GM18870 (cell line): ENCODE measurements around the gene ATMIN.

ENCODE experiments used
- ATAC-seq: cut with Tn5 transposase; IDR thresholded peaks from one replicate; pipeline ENCODE4 v1.9.1; 2021; ENCODE audit warnings: moderate library complexity; ENCODE audit not compliant: unreplicated experiment

The ATMIN gene

DNA sequence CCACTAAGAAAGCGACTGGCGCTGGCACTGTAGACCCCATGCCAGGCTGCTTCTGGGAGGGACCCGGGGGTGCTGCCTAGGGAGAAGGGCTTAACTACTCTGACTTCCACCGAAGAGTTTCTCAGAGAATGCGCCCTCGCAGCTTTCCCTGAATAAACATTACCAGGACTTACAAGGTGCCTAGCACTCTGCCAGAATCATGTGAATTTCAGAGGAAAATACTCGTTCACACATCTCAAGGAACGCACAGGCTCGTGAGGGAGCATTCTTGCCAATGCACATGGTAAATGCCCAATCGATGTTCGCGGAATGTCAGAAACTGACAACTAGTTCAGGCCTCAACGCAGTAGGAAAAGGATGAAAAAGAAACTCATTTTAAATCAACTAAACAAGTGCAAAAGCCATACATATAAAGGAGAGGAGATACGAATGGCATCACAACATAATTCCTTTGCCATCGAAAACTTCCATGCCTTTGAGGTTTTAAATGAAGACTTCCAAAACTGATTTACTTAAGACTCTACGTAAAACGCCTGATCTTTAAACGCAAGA is 30.0 kb upstream of the ATMIN start:
- no peak for ATAC-seq

DNA sequence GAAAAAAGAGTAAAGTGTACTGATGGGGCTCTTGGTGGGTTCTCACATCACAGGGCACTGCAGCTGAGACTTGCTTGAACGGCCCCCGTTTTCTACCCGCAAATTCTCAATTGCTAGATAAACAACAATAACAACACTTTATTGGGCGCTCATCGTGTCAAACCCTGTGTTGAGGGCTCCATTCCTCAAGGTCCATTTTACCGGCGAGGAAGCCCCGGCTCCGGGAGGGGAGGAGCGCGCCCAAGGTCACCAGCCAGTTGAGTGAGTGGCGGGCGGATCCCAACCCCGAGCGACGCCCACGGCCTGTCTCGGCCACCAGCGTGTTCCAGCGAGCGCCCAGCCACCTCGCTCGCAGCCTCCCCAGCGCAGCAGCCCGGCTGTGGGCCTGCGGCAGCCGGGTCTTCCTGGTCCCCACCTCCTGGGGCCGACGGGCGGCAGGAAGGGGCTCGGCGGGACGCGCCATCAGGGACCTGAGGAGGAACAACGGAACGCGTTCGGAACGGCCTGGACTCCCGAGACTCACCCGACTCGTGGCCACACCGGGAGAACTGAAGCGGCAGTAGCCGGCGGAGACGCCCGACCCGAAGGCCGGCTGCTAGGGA is 29.3 kb upstream of the ATMIN start:
- ATAC-seq = peak; percentile 9

DNA sequence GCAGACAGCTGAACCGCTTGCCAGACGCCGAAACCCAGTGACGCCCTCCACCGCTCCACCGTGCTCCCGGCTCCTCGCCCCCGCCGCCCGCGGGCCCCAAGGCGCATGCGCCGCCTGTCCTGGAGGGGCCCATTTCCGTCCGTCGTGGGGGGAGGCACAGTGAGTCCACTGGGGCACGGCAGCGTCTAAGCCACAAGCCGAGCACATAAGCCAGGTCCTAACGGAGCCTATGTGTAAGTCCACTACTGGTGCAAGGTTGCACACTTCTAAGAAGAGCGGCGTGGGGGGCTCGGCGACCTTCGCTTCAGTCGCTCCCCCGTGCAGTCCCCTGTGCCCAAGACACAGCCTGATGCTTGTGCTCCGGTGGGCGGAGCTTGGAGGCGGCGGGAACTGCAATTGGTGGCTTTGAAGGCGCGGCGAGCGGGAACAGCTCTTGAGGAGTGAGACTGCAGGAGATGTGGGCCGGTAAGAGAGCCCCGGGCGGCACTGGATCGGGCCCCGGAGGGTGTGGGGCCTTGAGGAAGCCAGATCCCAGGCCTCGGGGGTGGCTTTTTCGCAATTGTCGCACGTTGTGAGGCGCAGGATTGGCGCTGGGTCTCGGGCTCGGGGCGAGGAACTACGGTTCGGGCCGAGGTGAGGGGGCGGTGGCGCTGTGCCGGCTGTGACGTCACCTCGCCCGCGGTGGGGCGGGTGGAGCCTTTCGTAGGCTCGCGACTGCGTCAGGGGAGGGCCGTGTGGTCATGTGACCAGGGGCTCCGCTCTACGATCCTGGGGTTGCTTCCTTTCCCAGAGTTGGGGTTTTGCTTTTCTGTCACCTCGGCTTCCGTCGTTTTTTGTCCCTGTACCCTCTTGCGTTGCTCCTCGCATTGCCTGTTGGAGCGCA is 28.6 kb upstream of the ATMIN start, which contains the start of the genes CENPN and CMC2:
Gene CENPN, plus strand, starts transcription at position 402 of the 883 bp plus-strand sequence. CDS start 4,726 bp downstream, outside the sequence.
Gene CMC2, minus strand, starts transcription at position 73 of the 883 bp plus-strand sequence. CDS start 9,491 bp downstream, outside the sequence.
- ATAC-seq = peak; percentile 90

DNA sequence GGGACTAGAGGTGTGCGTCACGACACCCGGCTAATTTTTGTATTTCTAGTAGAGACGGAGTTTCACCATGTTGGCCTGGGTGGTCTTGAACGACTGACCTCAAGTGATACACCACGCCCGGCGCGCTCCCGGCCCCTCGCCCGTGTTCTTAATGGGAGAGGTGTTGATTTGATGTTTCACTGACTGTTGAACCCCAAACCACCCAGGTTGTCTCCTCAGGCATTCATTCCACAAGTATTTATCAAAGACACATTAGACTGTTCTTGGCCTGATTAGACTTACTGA is 27.2 kb upstream of the ATMIN start:
- no peak for ATAC-seq

DNA sequence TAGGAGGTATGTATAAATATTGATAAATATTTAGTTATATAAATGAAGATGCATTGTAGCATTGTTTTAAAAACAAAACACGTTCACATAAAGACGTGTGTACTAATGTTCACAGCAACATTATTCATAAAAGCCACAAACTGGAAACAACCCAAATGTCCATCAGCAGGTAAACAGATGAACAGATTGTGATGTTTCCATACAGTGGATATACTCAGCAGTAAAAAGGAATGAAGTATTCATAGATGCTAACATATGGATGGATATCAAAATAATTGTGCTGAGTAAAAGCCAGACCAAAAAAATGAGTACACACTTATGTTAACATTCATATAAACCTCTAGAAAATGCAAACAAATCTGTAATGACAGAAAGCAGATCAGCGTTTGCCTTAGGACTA is 22.7 kb upstream of the ATMIN start:
- no peak for ATAC-seq

DNA sequence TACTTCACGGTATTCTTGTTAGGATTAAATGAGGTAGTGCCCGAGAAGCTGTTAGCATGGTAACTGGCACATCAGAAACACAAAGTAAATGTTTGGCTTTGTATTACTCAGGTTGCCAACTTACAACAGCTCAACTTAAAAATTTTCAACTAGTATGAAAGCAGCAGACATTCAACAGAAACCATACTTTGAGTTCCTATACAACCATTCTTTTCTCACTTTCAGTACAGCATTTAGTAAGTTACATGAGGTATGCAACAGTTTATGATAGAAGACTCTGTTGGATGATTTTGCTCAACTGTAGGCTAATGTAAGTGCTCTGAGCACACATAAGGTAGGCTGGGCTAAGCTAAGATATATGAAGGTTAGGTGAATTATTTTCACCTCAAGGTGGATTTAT is 21.0 kb upstream of the ATMIN start:
- no peak for ATAC-seq

DNA sequence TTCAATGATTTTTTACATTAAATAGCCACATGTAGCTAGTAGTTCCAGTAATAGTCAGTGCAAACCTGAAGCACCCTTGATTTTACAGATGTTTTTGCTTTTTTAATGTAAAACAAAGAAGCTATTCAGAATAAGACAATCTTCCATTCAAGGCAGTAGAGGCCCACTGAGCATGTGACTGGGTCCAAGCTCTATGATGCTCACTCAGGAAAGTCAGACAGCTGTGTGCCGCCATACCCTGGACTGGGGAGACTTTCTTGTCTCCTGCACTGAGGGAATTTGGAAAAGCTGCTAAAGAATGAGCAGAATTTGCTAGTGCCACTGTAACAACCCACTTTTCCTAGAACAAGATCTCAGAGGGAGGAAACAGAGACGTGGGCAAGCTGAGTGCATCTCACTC is 17.1 kb upstream of the ATMIN start:
- ATAC-seq = no peak

DNA sequence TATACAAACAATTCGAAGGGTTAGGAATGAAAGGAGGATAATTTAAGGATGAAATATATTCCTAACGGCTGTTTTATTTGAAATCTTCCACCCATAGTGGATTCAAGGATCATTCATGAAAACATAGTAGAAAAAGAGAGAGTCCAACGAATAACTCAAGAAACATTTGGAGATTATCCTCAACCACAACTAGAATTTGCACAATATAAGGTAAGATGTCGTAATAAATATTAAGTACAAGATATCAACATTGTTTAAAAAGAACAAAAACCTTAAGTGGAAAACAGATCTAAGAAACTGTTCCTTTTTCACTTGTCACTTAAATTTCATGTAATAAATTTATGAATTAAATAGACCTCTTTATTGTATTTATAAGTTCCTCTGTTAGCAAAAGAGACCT is 9.2 kb upstream of the ATMIN start:
- no peak for ATAC-seq

DNA sequence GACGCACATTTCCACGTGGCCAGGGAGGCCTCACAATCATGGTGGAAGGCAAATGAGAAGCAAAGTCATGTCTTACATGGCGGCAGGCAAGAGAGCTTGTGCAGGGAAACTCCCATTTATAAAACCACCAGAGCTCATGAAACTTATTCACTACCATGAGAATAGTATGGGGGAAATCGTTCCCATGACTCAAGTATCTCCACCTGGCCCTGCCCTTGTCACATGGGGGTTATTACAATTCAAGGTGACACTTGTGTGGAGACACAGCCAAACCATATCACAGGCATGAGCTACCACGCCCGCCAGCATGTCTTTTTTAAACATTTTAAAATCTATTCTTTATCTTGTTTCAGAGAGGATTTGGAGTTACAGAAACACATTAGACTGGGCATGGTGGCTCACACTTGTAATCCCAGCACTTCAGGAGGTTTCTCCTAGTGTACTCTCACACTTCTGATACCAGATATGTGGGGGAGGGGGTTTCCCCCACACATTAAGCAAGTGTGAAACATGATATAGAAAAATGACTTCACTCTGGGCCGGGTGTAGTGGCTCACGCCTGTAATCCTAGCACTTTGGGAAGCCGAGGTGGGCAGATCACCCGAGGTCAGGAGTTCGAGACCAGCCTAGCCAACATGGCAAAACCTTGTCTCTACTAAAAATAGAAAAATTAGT is 5.6 kb upstream of the ATMIN start:
- no peak for ATAC-seq

DNA sequence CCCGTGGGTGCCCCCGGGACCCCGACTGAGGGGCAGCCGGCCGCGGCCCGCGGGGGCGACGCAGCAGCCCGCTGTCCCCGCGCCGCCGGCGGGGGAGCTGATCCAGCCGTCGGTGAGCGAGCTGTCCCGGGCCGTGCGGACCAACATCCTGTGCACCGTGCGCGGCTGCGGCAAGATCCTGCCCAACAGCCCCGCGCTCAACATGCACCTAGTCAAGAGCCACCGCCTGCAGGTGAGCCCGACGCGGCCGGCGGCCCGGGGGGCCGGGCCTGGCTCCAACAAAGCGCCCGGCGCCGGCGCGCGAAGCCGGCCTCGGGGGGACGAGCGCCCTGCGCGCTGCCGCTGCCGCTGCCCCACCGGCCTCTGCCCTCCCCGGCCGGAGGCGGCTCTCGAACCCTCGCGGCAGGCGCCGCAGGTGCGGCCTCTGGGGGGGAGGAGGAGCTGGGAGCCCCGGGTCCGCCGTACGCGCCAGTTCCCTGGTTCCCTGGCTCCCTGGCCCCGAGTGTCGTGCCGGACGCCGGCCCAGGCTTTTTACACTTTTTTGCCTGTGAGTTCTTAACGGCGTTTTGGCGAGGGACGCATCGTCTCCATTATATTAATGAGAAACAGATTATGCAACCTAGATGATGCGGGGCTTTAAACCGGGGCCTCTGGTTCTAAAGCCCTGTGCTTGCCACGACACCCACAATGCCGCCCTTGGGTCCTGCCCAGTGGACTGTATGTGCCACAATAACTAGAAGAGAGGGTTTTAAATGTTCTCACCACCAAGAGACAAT is 521 bp downstream of the ATMIN start:
- ATAC-seq = no peak

DNA sequence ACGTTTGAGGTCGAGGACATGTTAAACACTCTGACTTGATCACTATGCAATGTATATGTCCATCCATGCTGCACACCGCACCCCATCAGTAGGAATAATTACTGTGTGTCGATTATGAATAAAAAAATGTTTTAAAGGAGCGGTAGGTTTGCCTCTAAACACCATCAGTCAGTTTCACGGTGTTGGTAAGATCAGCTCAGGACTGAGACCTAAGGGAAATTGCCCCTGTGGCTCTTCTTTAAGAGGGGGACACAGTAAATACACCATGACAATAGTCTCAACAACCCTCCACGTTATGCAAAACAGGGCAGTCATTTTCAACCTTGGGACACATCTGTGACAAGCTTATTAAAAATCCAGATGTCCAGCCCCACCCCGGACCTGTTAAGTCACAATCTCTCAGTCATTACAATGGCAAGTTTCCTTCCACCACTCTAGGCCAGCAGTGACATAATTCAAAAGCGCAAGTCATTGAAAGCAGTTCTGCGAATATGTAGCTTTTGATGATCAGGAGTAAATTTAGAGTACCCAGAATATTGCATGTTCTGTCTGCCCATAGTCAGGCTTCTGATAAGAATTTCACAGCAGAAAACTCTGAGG is 1.2 kb downstream of the ATMIN start:
- ATAC-seq = no peak

DNA sequence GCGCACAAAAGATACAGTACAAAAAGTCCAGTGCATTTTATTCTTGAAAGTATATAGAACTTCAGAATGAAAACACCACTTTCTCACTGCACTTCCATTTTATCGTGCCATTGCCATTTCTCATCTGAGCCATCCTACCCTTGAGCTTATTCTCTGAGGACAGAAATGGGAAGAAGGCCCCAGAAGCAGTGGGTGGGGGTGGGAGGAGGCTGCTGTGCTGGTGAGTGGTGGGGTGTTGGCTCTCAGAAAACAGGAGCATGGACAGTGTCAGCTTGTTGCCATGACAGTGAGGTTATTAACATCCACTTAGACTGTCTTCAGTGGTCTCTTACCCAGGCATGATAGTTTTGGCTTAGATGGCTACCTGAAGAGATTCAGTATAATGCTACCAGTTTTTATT is 4.5 kb downstream of the ATMIN start:
- ATAC-seq = no peak

DNA sequence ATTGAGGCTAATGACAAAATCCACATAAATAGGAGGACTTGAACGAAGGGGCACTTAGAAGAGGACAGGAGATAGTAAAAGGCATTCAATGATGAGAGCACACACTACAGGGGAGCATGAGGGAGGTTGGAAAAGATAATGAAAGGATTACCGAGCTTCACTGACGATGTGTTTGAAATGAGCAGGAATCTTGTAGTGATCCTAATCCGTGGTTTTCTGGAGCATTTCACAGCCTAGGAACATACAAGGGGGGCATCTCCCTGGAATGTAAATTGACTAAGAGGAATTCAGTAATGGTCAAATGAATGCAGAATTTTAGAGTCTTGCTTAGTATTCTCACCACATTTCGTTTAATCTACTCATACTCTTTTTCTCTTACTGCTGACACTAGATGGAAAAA is 5.2 kb downstream of the ATMIN start:
- no peak for ATAC-seq

DNA sequence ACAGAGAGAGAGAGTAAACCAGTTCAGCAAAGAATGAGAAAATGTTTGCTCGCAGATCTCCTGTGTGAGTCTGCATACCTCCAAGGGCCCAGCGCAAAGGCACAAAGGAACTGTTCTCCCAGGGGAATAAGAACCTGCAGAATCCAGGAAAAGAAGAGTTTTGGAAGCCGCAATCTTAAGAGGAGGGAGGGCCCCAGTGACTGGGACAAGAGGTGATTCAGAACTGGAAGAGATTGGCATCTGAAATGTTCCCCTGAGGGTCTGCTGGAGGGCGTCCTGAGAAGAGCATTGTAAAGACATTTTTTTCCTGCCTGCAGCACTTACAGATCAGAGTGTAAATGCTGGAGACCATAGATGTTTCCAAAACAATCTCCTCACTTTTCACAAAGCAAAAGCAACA is 6.1 kb downstream of the ATMIN start:
- no peak for ATAC-seq

DNA sequence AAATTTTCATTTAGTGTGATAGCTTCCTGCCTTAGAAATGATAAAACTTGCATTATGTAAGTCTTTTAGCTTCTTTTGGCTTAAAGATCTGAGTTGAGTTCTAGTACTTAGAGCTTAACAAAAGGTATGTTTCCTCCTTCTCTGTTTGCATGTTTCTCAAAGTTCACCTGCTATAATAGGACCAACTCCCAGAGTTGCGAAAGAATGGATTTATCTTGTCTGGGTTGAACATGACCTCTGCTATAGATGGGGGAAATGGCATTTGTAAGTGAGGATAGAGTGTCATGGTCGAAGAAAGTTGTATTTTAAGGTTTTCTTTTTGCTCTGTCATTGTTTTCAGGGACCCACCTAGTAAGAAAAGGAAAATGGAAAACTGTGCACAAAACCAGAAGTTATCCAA is 7.2 kb downstream of the ATMIN start:
- ATAC-seq = no peak

DNA sequence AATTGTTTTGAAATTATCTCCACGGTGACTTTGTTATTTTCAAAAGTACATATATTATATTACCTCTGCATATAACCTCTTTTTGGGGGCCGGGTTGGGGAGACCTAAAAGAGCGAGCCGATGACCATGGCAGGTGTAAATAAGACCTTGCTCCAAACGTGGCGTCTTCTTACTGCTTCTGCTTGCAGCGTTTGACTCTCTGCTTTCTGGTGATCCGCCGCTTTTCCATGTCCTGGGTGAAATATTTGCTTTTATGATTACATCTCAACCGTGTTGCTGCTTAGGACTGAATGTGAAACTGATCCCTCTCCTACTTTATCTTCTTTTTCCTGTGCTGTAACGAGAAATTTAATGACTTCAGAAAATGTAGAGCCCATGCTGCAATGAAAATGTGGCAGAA is 18.1 kb downstream of the ATMIN start:
- ATAC-seq = no peak

DNA sequence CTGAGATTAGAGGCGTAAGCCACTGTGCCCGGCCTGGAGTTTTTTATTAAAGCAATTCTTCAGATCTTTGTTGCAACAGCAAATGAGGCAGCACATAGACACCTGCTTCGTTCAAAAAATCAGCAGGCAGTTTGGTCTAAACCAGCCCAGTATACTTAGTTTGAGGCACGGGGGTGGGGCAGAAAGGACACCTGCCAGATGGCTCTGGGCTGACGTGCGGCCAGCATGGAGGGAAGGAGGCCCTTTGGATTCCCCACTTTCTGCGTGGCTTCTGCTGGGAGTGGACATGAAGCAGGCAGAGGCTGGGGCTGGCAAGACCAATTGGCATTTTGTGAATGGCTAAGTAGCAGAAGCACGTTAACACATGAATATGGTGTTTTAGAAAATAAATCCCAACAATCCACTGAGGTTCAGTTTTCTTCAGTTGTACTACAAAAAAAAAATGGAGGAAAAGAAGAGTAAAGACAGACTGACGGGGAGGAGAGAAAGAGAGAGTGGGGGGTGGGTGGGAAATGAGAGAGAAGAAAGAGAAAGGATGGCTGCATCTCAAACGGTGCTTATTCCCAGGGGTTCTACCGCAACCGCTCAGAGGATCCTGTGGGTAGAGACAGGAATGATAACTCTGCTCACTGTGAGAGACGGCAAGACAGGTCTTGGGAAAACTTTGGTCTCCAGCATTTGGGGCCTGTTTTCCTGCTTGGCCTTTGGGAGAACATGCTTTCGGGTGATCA is 25.1 kb downstream of the ATMIN start:
- ATAC-seq = no peak

DNA sequence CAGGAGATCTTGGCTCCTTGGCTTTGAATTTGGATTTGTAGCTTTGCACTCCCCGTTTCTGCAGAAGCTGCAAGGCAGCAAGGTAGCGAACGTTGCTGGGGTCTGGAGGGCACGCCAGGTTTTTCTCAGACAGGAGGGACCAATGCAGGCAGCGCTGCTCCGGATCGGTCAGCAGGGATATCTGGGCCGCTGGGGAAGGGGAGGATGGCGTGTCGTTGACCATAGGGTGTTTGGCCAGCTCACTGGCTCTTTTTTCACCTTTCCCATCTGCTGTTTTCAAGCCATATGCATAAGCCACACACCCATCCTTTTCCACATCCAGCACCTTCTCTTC is 25.6 kb downstream of the ATMIN start:
- no peak for ATAC-seq

DNA sequence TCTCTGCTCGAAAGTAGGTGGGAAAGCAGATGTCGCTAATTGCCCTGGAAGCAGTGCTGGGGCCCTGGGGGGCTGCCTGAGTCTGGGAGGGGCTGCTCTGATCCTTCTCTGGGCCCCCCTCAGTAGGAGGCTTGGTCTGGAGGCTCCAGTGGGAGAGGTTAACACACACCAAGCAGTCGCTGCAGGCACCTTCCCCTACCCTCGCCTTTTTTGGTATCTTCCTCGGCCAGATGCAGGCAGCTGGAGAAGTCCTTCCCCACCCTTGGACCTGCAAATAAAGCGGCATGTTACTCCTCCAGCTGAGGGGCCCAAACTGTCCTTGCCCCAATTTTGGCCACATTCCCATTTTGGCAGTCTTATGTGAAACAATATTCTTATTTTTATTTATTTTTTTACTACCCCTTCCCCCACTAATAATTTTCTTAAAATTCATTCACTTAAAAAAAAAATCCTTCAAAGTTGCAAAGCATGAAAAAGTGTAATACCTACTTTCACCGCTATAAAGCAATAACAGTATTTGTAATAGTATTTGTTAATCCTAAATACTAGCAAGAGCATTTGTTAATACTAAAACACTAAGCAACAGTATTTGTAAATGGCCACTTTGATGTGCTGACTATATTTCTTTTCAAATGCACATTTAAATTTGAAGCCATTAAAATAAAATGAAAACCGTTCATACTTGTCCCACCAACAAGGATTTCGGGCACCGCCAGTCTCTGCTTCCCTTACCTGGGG is 26.4 kb downstream of the ATMIN start:
- no peak for ATAC-seq
